ENCODE data around the gene VAV3.

DNA sequence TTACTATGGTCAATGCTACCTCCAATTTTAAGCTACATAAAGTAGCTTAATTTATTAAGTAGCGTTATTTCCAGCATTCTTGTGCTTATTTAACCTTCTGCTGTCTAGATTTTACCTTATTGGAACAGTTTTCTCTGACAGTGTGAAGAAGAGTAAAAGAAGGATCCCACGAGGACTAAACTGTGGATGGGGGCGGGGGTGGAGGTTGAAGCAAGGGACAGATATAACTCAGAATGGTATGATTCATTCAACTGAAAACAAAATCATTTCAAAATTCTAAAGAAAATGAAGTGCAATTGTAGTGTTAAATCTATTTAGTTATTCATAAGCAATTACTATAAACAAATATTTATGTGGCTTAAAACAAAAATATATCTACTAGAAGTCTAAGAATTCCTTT, 11.5 kb upstream of the VAV3 start:
- no peak for TF ChIP-seq POLR2A (IDR thresholded peaks at IDR 0.05)
- TF ChIP-seq, protein P1, sequence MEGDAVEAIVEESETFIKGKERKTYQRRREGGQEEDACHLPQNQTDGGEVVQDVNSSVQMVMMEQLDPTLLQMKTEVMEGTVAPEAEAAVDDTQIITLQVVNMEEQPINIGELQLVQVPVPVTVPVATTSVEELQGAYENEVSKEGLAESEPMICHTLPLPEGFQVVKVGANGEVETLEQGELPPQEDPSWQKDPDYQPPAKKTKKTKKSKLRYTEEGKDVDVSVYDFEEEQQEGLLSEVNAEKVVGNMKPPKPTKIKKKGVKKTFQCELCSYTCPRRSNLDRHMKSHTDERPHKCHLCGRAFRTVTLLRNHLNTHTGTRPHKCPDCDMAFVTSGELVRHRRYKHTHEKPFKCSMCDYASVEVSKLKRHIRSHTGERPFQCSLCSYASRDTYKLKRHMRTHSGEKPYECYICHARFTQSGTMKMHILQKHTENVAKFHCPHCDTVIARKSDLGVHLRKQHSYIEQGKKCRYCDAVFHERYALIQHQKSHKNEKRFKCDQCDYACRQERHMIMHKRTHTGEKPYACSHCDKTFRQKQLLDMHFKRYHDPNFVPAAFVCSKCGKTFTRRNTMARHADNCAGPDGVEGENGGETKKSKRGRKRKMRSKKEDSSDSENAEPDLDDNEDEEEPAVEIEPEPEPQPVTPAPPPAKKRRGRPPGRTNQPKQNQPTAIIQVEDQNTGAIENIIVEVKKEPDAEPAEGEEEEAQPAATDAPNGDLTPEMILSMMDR (IDR thresholded peaks at IDR 0.05 in 4 of 5, conservative IDR thresholded peaks at IDR 0.05 in 1 of 5) = no peak

Data from gastrocnemius medialis (tissue), 4 donors.